Measurements from ENCODE around the gene SLC10A7.

The SLC10A7 gene

DNA sequence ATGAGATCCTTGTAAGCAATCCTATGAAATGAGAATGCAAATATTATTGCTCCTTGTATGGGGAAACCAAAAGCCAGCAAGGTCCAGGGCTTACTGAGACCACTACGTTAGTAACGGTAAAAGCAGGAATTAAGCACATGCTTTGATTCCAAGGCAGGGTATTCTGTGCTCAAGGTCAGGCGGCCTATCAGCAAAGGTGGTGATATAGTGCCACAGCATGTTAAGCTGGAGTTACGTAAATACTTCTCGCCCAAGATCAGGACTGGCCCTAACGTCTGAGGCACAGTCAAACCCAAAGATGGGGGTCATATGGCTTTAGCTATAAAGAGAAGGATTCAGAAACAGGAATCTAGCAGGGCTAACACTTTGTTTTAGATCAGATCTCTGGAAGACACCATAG is 27.6 kb downstream of the SLC10A7 start:
- no peak for DNase-seq (ENCODE audit: low spot score)

DNA sequence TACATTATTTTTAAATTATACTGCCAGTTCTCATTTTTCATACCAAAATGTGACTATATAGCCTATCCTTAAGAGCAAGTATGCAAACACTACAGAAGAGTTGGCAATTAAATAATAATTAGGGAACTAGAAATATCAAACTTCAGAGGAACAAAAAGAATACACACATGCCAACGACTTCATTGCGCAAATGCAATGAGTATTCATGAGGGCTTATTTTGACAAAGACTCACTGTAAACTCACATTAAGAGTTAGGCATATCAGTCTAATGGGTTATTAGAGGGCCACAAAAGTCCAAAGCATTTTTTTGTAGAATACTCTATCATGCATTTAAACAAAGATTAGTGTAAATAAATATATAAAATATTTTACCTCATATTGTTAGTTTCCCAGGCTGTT is 31.6 kb downstream of the SLC10A7 start:
- DNase-seq (ENCODE audit: low spot score) = no peak

DNA sequence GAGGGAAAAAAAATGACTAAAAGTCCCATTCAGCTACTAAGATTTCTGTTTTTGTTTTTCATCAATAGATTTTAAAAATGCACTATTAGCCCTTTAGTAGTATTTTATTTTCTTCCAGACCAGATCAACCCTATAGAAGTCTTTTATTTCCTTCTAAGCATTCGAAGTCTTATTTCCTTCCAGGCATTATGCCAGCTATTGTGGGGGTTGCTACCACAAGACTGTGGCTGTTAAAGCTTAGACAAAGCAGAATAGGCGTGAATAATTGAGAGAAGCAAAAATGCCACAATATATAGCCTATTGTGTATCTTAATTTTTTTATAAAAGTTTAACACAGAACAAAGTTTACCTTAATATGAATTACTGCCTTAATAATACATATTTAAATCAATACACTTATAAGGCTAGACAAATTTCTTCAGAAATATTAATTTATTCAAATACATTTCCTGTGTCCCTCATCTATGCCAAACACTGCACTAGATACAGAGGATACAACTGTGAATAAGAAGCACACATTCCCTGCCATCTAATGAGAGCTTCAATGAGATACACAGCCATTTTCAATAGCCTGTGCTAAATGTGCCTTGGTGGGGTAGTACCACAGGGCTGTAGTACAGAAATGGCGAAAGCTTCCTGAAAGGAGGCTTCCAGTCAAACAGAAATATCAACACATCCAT is 33.1 kb downstream of the SLC10A7 start:
- no peak for DNase-seq (ENCODE audit: low spot score)

DNA sequence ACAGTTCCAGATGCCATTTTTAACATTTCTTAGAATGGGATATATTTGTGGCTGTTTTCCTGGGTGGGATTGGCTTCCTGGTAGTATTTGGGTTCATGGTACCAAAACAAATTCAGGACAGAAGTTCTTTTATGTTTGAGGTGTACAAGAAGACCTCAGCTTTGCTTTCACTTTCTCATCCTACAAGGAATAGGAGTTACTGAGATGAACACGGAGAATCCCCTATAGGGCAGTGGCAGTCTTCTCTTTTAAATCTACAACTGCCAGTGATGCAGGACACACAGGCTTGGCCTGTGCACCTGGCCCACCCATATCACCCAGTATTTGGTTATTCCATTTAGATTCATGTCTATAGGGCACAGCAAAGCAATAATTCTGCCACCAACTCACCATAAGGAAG is 35.2 kb downstream of the SLC10A7 start:
- no peak for DNase-seq (ENCODE audit: low spot score)

DNA sequence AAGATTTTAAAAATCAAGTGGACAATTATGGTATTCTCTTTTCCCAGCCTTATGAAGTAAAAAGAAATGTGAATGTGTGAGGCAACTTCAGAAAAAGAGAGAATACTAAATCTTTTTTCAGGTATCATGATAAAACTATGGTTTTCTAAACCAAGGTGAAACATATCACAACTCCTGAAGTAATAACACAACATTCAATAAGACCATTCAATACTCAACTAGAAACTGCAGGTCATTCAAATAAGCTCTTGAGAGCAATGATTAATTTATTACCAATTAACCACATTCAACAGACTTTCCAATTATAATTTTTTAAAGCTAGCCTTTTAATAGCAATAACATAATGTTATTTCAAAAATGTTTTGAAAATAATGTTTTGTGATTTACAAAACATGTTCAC is 35.8 kb downstream of the SLC10A7 start:
- no peak for DNase-seq (ENCODE audit: low spot score)

DNA sequence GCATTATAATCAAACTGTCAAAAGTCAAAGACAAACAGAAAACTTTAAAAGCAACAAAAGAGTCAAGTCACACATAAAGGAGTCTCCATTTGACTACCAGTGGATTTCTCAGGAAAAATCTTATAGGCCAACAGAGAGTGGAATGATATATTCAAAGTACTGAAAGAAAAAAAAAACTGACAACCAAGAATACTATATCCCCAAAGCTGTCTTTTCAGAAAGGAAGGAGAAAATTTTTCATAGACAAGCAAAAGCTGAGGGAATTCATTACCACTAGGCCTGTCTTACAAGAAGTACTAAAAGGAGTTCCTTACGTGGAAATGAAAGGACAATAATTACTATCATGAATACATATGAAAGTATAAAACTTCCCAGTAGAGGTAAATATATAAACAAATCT is 39.0 kb downstream of the SLC10A7 start:
- no peak for DNase-seq (ENCODE audit: low spot score)

DNA sequence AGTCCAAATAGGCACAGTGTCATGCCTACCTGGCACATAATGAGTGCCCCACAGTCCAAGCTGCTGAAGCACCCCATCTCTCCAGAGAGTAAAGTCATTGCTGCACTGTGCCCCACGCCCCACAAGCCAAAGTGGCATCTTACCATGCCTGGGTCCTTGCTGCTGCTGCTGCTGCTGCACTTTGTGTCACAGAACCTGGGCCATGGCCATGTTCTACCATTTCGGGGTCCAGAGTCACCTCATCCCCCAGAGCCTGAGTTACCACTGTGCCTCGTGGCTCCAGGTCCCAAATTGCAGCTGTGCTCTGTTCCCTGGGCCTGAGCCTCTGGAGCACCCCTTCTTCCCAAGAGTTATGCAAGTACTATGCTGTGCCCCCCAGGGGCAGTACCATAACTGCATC is 40.5 kb downstream of the SLC10A7 start:
- DNase-seq (ENCODE audit: low spot score) = no peak

DNA sequence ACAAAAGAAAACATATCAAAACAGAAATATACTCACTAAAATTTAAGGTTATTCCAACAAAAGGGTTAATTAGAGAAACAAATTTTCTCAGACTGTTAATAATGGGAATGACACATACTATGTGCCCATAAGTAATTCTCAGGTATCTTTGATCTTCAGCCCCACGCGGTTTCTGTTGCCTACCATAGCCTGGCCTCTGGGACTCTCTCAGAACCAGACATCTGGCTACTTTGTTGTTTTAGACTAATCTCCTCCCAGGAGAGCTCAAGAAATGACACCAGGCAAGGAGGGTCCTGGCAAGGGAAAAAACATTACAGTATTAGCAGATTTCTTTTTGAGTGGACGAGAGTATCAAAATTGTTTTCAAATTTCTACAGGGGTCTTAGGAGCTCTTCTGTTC is 43.7 kb downstream of the SLC10A7 start:
- DNase-seq (ENCODE audit: low spot score) = no peak

DNA sequence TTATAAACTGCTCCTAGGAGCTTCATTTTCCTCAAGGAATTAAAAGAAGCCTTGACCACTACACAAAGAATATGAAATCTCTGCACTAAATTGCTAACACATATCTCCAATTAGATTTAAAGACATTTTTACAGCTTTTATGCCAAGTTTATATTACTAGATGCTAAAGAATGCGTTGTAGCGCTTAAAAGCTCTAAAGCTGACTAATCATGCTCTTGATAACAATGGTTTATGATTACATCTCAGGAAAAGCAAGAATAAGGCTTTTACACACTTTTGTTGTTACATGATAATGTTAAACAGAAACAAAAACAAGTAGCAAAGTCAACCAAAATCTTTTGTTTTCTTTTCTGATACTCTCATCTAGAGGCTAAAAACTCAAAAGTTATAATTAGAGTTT is 44.7 kb downstream of the SLC10A7 start:
- DNase-seq (ENCODE audit: low spot score) = no peak

DNA sequence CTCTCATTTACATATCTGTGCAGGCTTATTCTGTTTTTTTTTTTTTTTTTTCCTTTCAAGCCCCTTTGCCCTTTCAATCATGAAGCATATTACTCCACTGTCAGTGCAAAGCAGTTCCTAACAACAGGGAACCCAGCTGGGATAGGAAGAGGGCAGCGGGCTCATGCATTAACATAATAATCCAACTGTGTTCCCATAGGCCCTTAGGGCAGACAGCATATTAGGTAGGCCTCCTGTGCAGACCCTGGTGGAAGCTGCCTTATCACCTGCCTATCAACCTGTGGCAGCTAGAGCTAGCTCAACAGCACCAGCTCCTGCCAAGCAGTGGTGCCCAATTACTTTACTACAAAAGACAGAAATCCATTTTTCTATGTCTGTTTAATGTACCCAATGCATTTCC is 49.3 kb downstream of the SLC10A7 start:
- DNase-seq (ENCODE audit: low spot score) = no peak

DNA sequence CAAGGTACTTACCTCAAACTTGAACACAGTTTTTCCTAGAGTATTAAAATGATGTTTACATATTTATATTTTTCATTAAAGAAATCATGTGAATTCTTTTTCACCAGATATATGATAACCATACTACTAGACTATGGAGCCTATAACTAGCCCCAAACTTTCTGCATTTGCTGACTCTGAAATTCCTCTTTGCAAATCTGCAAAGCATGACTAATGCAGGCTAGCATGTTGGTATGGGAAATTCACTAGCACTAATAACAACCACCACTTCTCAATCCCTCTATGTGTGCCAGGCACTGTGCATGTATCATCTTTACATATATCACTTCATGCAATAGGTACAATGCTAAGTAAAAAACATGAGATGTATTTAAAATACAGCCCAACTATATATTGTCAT is 51.1 kb downstream of the SLC10A7 start:
- DNase-seq (ENCODE audit: low spot score) = no peak

DNA sequence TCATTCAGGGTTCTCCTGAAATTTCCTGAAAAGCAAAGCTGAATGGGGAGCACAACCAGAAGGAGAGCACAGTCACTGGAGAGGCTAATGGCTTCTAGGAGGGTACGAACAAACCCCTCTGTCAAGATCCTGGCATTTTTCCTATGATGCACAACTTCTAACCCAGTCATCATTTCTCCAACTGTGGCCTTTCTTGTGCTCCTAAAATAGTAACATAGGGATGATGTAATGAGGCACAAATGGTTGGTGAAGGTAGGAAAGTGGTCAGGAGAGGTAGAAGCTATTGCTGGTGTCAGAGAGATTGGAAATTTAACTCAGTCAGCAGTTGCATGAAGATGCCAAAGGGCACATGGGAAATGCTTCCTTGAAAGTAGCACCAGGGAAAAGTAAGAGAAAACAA is 52.7 kb downstream of the SLC10A7 start:
- DNase-seq (ENCODE audit: low spot score) = no peak

DNA sequence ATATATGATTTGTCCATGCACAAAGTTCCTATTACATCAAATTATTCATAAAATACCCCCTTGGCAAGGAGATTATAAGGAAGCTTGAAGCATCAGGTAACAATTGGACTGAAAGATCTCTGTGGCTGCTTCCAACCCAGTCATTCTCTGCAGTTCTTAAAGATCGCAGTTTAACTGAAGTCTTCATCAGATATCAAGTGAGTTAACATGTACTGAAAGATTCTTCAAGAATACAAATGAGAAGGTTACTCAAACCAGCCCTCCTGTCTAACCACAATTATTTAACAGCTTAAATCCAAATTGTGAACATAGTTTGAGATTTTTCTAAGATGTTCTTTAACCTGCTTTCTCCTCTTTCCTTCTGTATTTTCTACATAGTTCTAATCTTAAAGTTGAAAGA is 56.1 kb downstream of the SLC10A7 start:
- DNase-seq (ENCODE audit: low spot score) = no peak

DNA sequence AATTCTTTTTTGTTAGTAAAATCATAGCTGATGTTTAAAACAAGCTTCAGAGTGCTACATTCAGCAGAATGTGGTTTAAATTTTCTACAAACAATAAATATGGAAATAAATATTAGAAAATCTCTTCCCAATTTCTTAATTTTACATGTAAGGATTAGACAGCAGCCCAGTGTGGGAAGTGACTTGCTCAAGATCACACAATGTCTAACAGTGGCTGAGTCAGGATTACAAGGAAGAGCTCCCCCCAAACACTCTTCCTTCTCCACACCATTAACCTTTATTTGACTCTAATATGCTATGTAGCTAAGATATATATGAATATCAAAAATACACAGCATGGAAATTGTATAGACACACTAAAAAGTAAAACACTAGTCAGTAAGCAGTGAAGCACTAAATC is 59.5 kb downstream of the SLC10A7 start:
- DNase-seq (ENCODE audit: low spot score) = no peak

DNA sequence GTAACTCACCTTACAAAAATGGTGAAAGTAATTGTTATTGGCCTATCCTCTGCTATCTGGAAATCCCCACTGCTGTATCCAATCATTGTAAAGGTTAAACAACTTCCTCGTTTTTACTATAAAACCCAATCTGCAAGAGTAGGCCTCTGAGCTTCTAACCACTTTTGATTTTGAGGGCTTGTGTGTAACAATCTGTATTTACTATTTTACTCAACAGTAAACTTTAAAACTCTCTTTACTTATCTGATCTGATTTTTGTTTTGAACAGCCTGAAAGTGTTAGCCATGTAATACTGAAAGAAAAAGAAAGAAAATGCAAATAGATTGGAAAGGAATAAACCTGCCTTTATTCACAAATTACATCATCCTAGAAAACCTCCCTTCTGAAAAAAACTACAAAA is 63.1 kb downstream of the SLC10A7 start:
- DNase-seq (ENCODE audit: low spot score) = peak; percentile 14

DNA sequence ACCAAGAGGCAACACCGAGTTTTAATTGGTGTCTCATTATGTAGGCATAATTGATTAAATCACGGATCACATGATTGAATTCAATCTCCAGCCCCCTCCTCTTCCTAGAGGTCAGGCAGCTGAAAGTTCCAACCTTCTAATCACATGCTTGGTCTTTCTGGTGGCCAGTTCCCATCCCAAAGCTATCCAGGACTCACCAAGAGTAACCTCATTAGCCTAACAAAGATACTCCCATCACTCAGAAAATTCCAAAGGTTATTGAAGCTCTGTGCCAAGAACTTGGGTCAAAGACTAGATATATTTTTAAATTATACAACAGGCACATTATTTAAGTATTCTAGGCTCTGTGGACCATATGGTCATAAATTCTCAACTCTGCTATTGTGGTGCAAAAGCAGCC is 65.1 kb downstream of the SLC10A7 start:
- no peak for DNase-seq (ENCODE audit: low spot score)

DNA sequence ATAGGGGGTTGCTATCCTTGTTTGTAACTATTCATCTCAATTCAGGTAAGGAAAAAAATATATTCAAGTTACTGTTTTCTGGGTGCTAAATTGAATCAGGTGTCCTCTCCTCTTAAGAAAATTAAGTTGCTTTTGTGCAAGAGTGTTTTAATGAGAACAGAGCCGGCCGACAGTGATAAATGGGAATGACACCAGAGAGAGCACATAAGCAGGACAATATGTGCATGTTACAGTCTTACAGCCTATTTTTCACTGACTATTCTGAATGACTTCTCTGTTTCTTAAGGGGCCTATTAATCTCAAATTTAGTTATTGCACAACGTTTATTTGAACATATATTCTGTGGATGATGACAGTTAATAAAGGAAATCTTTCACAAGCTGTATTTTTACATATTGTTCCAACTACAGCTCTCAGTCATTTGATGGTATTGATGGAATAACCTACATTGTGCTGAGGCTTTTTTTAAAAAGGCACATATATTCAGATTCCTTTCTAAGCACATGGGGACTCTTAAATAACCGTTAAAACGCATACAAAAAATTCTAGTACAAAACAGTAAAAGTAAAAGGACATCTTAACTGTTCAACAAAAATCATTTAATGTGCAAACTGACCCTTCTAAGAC is 68.4 kb downstream of the SLC10A7 start:
- no peak for DNase-seq (ENCODE audit: low spot score)

DNA sequence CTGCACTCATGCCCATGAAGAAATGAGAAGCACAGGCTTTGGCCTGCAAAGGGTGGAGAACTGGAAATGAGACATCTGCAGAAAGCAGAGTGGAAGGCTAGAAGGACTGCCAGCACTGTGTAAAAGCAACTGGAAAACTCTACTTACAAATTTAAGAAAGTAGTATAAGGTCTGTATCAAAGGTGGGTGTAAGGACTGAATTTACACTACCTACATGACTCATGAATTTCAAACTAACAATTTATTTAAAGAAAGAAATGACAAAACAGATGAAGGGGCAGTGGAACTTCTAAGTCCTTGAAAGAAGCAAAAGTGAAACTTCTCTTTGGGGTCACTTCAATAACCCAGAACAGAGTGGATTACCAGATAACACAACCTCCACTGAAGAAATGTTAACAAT is 71.2 kb downstream of the SLC10A7 start:
- no peak for DNase-seq (ENCODE audit: low spot score)

DNA sequence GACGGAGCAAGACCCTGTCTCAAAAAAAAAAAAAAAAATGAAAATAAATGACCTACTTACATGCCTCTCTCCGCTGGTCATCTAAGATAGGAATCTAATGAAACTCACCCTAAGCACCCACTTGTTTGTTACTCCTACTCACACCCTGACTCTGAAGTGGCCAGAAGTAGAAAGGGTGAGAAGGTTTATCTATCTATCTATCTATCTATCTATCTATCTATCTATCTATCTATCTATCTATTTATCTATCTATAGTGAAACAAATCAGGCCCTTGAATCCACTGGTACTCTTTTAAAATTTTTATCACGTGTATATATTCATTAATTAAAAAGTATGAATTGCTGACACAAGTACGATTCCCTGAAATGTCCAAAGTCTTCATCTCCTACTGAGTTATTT is 75.2 kb downstream of the SLC10A7 start:
- no peak for DNase-seq (ENCODE audit: low spot score)

DNA sequence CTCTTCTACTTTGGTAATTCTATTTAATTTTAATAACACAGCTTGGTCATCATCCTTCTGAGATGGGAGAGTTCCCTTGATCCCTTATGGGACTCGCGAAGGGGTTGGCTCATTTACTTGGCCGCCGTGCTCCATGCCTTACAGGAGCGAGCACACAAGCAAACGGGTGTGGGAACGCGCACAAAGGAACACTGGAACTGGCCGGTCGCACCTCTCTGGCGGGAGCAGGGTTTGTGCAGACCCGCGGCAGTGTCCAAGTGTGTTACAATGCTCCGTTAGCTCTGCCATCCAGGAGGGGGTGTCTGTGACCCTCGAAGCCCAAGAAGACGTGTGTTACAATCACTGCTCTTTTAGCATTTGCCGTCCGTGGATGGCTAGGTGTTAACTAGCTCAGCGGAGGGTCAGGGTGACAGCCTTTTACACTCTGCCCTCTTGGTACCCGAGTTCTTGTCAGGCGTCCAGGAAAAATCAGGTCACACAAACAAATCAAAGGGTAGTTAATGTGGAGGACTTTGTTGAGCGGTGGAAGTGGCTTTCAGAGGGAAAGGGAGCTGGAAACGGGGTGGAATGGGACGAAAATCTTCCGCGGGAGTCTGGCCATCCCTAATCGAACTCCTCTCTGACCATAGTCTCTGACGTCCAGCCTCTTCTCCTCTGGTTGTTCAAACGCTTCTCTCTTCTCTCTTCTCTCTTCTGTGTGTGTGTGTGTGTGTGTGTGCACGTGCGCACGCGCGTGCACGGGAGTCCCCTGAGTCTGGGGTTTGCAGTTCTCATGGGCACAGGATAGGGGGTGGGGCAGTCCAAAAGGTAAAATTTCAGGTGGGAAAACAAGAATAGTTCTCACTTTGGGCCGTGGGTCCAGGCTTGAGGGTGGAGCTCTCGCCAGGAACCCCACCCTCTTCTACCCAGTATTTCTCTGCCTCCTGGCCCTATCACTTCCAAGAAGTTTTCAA is 76.3 kb downstream of the SLC10A7 start:
- no peak for DNase-seq (ENCODE audit: low spot score)

DNA sequence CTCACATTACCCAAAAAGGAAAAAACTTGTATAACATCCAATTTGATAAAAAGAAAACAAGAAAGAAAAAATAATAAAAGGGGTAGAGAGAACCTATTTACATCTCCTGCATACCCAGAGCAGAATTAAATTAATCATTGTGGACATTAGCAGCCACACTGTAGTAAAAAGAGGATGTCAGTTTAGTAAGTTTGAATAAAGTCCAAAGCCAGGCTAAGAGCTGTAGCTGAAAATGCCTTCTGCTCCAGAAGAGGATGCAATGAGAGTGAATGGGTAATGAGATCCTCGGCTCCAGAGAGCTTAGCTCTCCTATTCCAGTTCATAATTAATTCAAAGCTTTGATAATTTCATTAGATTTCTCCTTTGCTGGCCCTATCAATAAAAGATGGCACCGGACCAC is 78.2 kb downstream of the SLC10A7 start:
- DNase-seq (ENCODE audit: low spot score) = no peak

DNA sequence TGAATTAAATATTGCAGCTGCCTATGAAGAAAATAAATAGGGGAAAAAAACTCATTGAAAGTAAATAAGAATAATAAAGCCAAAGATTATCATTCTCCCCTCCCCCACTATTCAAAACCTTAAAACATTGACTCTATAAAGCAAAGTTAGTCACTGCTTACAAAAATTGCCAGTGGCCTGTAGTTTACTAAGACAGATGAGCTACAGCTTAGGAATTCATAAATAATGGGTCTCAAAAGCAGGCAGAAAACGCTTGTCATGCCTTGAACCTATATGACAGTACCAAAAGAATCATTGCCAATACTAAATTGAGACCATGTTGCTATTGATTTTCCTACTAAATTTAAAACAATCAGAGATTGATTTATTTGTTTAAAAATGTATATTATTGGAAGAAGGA is 78.9 kb downstream of the SLC10A7 start:
- DNase-seq (ENCODE audit: low spot score) = no peak

DNA sequence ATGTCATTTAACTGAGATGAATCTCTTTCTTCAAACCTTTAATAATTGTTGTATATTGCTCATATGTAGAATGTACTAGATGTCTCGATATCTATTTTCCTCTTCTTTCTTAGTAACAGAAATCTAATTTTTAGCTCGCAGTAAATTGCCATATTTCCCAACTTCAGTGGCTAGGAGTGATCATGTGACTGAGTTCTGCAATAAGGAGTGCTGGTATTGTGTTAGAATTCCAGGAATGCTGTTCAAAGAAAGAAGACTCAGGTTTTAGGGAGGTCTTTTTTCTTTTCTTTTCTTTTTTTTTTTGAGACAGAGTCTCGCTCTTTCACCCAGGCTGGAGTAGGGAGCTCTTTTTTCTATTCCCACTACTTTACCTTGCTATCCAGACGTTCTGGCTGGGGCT is 81.7 kb downstream of the SLC10A7 start:
- DNase-seq (ENCODE audit: low spot score) = no peak

Data from NAMALWA (cell line).